GM12873 (cell line): ENCODE results near the gene CBX1.

Source experiments
- TF ChIP-seq, protein P1 (sequence below): IDR thresholded peaks from 2 replicates; pipeline ENCODE4 v1.5.1; 2012; ENCODE audit warnings: low read depth, mild to moderate bottlenecking, moderate library complexity, low read length, control low read depth; ENCODE audit not compliant: insufficient read depth; ENCODE audit errors: missing control alignments

CBX1 gene

DNA sequence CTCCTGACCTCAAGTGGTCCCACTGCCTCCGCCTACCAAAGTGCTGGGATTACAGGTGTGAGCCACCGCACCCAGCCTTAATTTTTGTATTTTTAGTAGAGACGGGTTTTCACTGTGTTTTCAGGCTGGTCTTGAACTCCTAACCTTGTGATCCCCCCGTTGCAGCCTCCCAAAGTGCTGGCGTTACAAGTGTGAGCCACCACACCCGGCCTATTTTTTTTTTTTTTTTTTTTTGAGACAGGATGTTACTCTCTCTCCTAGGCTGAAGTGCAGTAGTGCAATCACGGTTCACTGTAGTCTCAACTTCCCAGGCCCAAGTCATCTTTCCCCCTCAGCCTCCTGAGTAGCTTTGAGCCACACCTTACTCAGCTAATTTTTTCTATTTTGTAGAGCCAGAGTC lies 3.2 kb upstream of the CBX1 start:
- TF ChIP-seq, protein P1, sequence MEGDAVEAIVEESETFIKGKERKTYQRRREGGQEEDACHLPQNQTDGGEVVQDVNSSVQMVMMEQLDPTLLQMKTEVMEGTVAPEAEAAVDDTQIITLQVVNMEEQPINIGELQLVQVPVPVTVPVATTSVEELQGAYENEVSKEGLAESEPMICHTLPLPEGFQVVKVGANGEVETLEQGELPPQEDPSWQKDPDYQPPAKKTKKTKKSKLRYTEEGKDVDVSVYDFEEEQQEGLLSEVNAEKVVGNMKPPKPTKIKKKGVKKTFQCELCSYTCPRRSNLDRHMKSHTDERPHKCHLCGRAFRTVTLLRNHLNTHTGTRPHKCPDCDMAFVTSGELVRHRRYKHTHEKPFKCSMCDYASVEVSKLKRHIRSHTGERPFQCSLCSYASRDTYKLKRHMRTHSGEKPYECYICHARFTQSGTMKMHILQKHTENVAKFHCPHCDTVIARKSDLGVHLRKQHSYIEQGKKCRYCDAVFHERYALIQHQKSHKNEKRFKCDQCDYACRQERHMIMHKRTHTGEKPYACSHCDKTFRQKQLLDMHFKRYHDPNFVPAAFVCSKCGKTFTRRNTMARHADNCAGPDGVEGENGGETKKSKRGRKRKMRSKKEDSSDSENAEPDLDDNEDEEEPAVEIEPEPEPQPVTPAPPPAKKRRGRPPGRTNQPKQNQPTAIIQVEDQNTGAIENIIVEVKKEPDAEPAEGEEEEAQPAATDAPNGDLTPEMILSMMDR = no peak

GRCh38 chr17:48102798-48103715 lies 1.8 kb upstream of the CBX1 start:
- TF ChIP-seq, protein P1 = no peak

DNA sequence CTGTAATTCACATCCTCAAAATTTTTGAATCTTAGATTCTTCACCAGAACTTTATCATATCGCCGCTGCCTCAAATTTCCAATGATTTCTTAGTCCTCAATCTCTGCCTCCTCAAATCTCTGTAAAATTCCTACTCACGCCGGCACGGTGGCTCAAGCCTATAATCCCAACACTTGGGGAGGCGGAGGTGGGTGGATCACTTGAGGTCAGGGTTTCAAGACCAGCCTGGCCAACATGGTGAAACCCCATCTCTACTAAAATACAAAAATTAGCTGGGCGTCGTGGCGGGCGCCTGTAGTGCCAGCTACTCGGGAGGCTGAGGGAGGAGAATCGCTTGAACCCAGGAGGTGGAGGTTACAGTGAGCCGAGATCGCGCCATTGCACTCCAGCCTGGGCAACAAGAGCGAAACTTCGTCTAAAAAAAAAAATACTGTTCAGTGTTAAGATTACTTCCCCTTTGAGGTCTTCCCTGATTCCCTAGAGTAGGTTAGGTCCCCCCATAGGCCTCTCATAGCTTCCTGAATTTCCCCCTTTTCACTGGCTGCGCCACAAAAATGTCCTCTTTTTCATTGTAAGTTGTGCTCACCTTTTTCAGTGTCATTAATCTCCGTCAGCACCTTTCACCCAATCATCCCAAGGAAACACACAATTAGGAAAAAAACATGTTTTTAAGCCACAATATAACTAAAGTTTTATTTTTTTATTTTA lies 919 bp upstream of the CBX1 start:
- TF ChIP-seq, protein P1 = no peak

DNA sequence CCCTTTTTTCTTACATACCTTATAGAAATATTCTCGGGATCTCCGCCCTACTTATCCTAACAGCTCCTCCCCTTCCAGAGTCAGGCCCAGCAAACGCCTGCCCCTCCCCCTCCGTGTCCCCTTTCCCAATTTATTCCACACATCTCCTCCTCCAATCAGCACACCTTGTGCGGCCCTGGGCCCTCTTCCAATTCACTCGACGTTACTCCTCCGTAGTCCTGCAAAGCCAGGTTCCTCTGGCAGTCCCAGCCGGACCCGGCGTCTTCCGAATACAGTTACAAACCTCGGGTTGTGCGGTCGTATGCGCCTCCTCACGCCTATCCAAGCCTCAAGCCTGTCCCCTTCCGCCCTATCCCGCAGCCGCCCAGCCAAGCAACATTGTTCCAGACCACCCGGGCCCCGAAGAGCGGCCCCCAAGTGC lies 677 bp downstream of the CBX1 start:
- TF ChIP-seq, protein P1 = no peak

DNA sequence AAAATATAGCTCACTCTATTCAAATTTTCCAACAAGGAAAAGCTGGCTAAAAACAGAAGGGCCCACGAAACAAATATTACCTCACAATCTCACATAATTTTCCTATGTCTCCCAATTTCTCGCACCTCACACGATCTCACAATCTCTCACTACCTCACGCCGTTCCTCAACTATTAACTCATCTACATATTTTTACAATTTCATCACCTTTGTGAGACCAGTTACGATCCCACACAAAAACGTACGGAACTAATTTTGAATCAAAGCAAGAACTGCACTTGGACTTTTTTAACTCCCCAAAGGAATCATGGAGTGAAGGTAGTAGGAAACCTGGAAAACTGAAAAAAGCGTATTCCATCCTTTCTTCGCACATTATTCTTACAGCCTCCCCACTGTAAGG lies 1.1 kb downstream of the CBX1 start:
- TF ChIP-seq, protein P1 = no peak

- TF ChIP-seq, protein P1 = no peak
Measured at GRCh38 chr17:48095611-48096010, 5.7 kb downstream of the CBX1 start.

- TF ChIP-seq, protein P1 = no peak
Measured at GRCh38 chr17:48093341-48094045, 7.8 kb downstream of the CBX1 start.
